ENCODE data around the gene HK1.
"Not testable (repeated sequence)": the region's sequence is repeated elsewhere in the genome, so short reads cannot be mapped to it uniquely, and the experiment has no call there.

HK1 gene

GRCh38 chr10:69315100-69315542 lies 36.8 kb downstream of the HK1 start:
- no peak for DNase-seq

- peak; percentile 94 for DNase-seq
These were observed 37.5 kb downstream of the HK1 start for GRCh38 chr10:69315610-69316312.

GRCh38 chr10:69316313-69317059 lies 38.2 kb downstream of the HK1 start:
- no peak for DNase-seq

GRCh38 chr10:69317175-69317604 lies 38.9 kb downstream of the HK1 start:
- DNase-seq, result peak; percentile 94

- DNase-seq, result peak; percentile 82
These were observed 39.4 kb downstream of the HK1 start for GRCh38 chr10:69317626-69318105.

GRCh38 chr10:69318106-69318866 lies 40.0 kb downstream of the HK1 start:
- DNase-seq, result peak; percentile 94

- DNase-seq, result peak; percentile 21
These were observed 40.8 kb downstream of the HK1 start for GRCh38 chr10:69318867-69319727.

- DNase-seq, result no peak
These were observed 41.6 kb downstream of the HK1 start for GRCh38 chr10:69319841-69320316.

GRCh38 chr10:69320521-69320920 lies 42.2 kb downstream of the HK1 start:
- DNase-seq, result no peak

- no peak for DNase-seq
These were observed 42.9 kb downstream of the HK1 start for GRCh38 chr10:69321039-69321715.

GRCh38 chr10:69321865-69322264 lies 43.6 kb downstream of the HK1 start:
- no peak for DNase-seq

- DNase-seq, result not testable (repeated sequence)
These were observed 44.0 kb downstream of the HK1 start for GRCh38 chr10:69322346-69322745.

- DNase-seq, result no peak
These were observed 45.3 kb downstream of the HK1 start for GRCh38 chr10:69323622-69324021.

GRCh38 chr10:69324583-69324982 lies 46.3 kb downstream of the HK1 start:
- DNase-seq, result no peak

GRCh38 chr10:69325637-69326523 lies 47.6 kb downstream of the HK1 start:
- not testable (repeated sequence) for DNase-seq

- DNase-seq, result no peak
These were observed 48.4 kb downstream of the HK1 start for GRCh38 chr10:69326692-69327091.

- peak; percentile 75 for DNase-seq
These were observed 49.4 kb downstream of the HK1 start for GRCh38 chr10:69327463-69328379.

GRCh38 chr10:69328380-69328735 lies 50.1 kb downstream of the HK1 start:
- no peak for DNase-seq

- not testable (repeated sequence) for DNase-seq
These were observed 50.6 kb downstream of the HK1 start for GRCh38 chr10:69328888-69329287.

Measured in OCI-M1 (cell line).